HG02763 (cell line): ENCODE measurements around the gene SASH1.
"Not testable (repeated sequence)": the region's sequence is repeated elsewhere in the genome, so short reads cannot be mapped to it uniquely, and the experiment has no call there.

Source experiments
- ATAC-seq: cut with Tn5 transposase; IDR thresholded peaks from one replicate; pipeline ENCODE4 v1.9.1; 2021; ENCODE audit warnings: mild to moderate bottlenecking, moderate library complexity; ENCODE audit not compliant: unreplicated experiment

Gene SASH1

GRCh38 chr6:148328876-148329555 lies 13.6 kb upstream of the SASH1 start:
- ATAC-seq = no peak

- no peak for ATAC-seq
Observed at GRCh38 chr6:148329596-148330381, 12.8 kb upstream of the SASH1 start.

- ATAC-seq = no peak
Observed at GRCh38 chr6:148332088-148332487, 10.6 kb upstream of the SASH1 start.

- no peak for ATAC-seq
Observed at GRCh38 chr6:148336901-148337300, 5.7 kb upstream of the SASH1 start.

GRCh38 chr6:148339766-148340165 lies 2.9 kb upstream of the SASH1 start:
- ATAC-seq = no peak

- ATAC-seq = no peak
Observed at GRCh38 chr6:148340586-148341297, 1.9 kb upstream of the SASH1 start.

GRCh38 chr6:148342100-148342349 lies 613 bp upstream of the SASH1 start:
- ATAC-seq = no peak

GRCh38 chr6:148343047-148343782 lies 577 bp downstream of the SASH1 start:
- ATAC-seq = no peak

GRCh38 chr6:148345176-148345575 lies 2.5 kb downstream of the SASH1 start:
- ATAC-seq = no peak

GRCh38 chr6:148345578-148345977 lies 2.9 kb downstream of the SASH1 start:
- no peak for ATAC-seq

- no peak for ATAC-seq
Observed at GRCh38 chr6:148346681-148347440, 4.2 kb downstream of the SASH1 start.

GRCh38 chr6:148347441-148348054 lies 4.9 kb downstream of the SASH1 start:
- ATAC-seq = no peak

GRCh38 chr6:148348335-148348734 lies 5.7 kb downstream of the SASH1 start:
- ATAC-seq = no peak

- no peak for ATAC-seq
Observed at GRCh38 chr6:148348778-148349177, 6.1 kb downstream of the SASH1 start.

GRCh38 chr6:148349466-148349865 lies 6.8 kb downstream of the SASH1 start:
- ATAC-seq = no peak

GRCh38 chr6:148351309-148351708 lies 8.7 kb downstream of the SASH1 start:
- ATAC-seq = no peak

- ATAC-seq = not testable (repeated sequence)
Observed at GRCh38 chr6:148352421-148352820, 9.8 kb downstream of the SASH1 start.

GRCh38 chr6:148358196-148358785 lies 15.7 kb downstream of the SASH1 start:
- no peak for ATAC-seq

- no peak for ATAC-seq
Observed at GRCh38 chr6:148359228-148359627, 16.6 kb downstream of the SASH1 start.
